G401.6 (cell line): ENCODE measurements around the gene ZNF324.
A peak's percentile ranks its signal among the peaks of the same experiment; 100 is the strongest.
"Not testable (repeated sequence)": the region's sequence is repeated elsewhere in the genome, so short reads cannot be mapped to it uniquely, and the experiment has no call there.

Experiments used
- FAIRE-seq: peaks from 2 replicates; lab custom pipeline; 2012; peaks lifted over from hg19 to GRCh38; lab: Jason Lieb, UNC

Gene ZNF324

GRCh38 chr19:58466760-58467589, at the start of gene ZNF324:
Gene ZNF324, plus strand, starts transcription at chr19:58467080. Its CDS starts 2,106 bp downstream, at chr19:58469186.
- peak; percentile 96 for FAIRE-seq

GRCh38 chr19:58428617-58429016, 38.3 kb upstream of the ZNF324 start:
- no peak for FAIRE-seq

GRCh38 chr19:58429745-58430144, 37.1 kb upstream of the ZNF324 start:
- FAIRE-seq, result no peak

- no peak for FAIRE-seq
Observed at GRCh38 chr19:58434217-58434616, 32.7 kb upstream of the ZNF324 start.

- no peak for FAIRE-seq
Observed at GRCh38 chr19:58439576-58440554, 27.0 kb upstream of the ZNF324 start, which contains the start of gene ZNF132. Gene ZNF132, minus strand, starts transcription at chr19:58440153. Its CDS starts 332 bp downstream, at chr19:58439821.

- FAIRE-seq, result no peak
Observed at GRCh38 chr19:58440556-58440955, 26.3 kb upstream of the ZNF324 start.

- not testable (repeated sequence) for FAIRE-seq
Observed at GRCh38 chr19:58442986-58443385, 23.9 kb upstream of the ZNF324 start.

GRCh38 chr19:58448860-58449259, 18.0 kb upstream of the ZNF324 start:
- FAIRE-seq, result not testable (repeated sequence)

GRCh38 chr19:58449980-58450379, 16.9 kb upstream of the ZNF324 start:
- FAIRE-seq, result not testable (repeated sequence)

GRCh38 chr19:58450856-58451357, 16.0 kb upstream of the ZNF324 start:
- FAIRE-seq, result no peak

- FAIRE-seq, result peak; percentile 92
Observed at GRCh38 chr19:58451358-58452101, 15.3 kb upstream of the ZNF324 start, which contains the start of gene ZNF324B. Gene ZNF324B, plus strand, starts transcription at chr19:58451622. Its CDS starts 2,080 bp downstream, at chr19:58453702.

GRCh38 chr19:58453743-58454142, 13.1 kb upstream of the ZNF324 start:
- no peak for FAIRE-seq

- FAIRE-seq, result no peak
Observed at GRCh38 chr19:58455306-58455705, 11.6 kb upstream of the ZNF324 start.

GRCh38 chr19:58456111-58456510, 10.8 kb upstream of the ZNF324 start:
- FAIRE-seq, result no peak

GRCh38 chr19:58460039-58460438, 6.8 kb upstream of the ZNF324 start:
- no peak for FAIRE-seq

GRCh38 chr19:58466089-58466759, 656 bp upstream of the ZNF324 start:
- FAIRE-seq, result no peak

GRCh38 chr19:58468216-58468839, 1.4 kb downstream of the ZNF324 start:
- FAIRE-seq, result no peak

GRCh38 chr19:58469241-58470013, 2.5 kb downstream of the ZNF324 start:
- FAIRE-seq, result no peak

- not testable (repeated sequence) for FAIRE-seq
Observed at GRCh38 chr19:58470837-58471543, 4.1 kb downstream of the ZNF324 start.
